Lung (tissue), 12 donors: ENCODE data around the gene HNRNPC. TPM values are rescaled to one million over a fixed set of nuclear protein-coding genes. Genes with fewer than 3 reads are reported as not detected.
A peak's percentile ranks its signal among the peaks of the same experiment; 100 is the strongest.

Experiments used
- ATAC-seq: fragments of 200-7000 bp; cut with Tn5 transposase; one replicate; pipeline ENCODE4 v1.9.1; 2020; ENCODE audit warnings: moderate number of reproducible peaks; ENCODE audit not compliant: insufficient read depth, low FRiP score
- DNase-seq, 3 donors: peaks; one replicate each; pipeline ENCODE4 v3.0.0-alpha.2; 2013 to 2017
- H3K27ac ChIP-seq, 2 donors: one replicate each; pipeline ENCODE4 v1.5.1; 2013; ENCODE audit warnings: mild to moderate bottlenecking in 2 of 2, moderate library complexity in 2 of 2, control low read depth in 1 of 2, inconsistent platforms in 1 of 2, low read depth in 1 of 2, low read length in 1 of 2
- H3K27me3 ChIP-seq, 3 donors: one replicate each; pipeline ENCODE4 v1.5.1; 2013; ENCODE audit warnings: low read length in 2 of 3; ENCODE audit not compliant: control insufficient read depth in 3 of 3, insufficient read depth in 3 of 3
- H3K36me3 ChIP-seq, 4 donors: one replicate each; pipeline ENCODE4 v1.5.1; 2013; ENCODE audit warnings: low read length in 4 of 4, mild to moderate bottlenecking in 1 of 4, moderate library complexity in 1 of 4; ENCODE audit not compliant: control insufficient read depth in 4 of 4, insufficient read depth in 4 of 4
- H3K4me1 ChIP-seq, 5 donors: one replicate each; pipeline ENCODE4 v1.5.1; 2013; ENCODE audit warnings: low read length in 5 of 5, mild to moderate bottlenecking in 2 of 5, moderate library complexity in 1 of 5; ENCODE audit not compliant: control insufficient read depth in 5 of 5, insufficient read depth in 5 of 5
- H3K4me3 ChIP-seq: one replicate; pipeline ENCODE4 v1.5.1; 2013; ENCODE audit warnings: mild to moderate bottlenecking, control low read depth, moderate library complexity
- H3K9ac ChIP-seq, 2 donors: one replicate each; pipeline ENCODE4 v1.5.1; 2013; ENCODE audit warnings: low read length in 2 of 2, control low read depth in 1 of 2; ENCODE audit not compliant: insufficient read depth in 1 of 2
- H3K9me3 ChIP-seq, 4 donors: one replicate each; pipeline ENCODE4 v1.5.1; 2013; ENCODE audit warnings: low read length in 3 of 4, mild to moderate bottlenecking in 1 of 4, moderate library complexity in 1 of 4; ENCODE audit not compliant: control insufficient read depth in 4 of 4, insufficient read depth in 3 of 4
- CTCF ChIP-seq: IDR thresholded peaks from 2 replicates; pipeline ENCODE4 v1.5.1; 2012; ENCODE audit warnings: mild to moderate bottlenecking; ENCODE audit errors: control extremely low read depth, extremely low read depth
- WGBS, 2 donors: extraction: QIAGEN DNeasy Blood & Tissue Kit; methylation state at CpG; one replicate each; pipeline ENCODE4 v1.1.7; 2013; 5-methylcytosine and 5-hydroxymethylcytosine counted together
- polyA plus RNA-seq, 2 donors: library from polyadenylated mRNA; stranded (reverse); fragments of 200-250 nt; gene quantifications; one replicate each; pipeline ENCODE4 v1.2.1, GENCODE V29; 2013
- total RNA-seq, 2 donors: library from RNA; depleted of rRNA in 1 of 2; stranded (reverse); fragments of >200 nt in 1 of 2; gene quantifications; one replicate each; pipeline ENCODE4 v1.2.1, GENCODE V29; 2014 to 2021
- donor health status: control.
- donor health status: control.
- donor health status: Bipolar disorder and iron deficiency.
- donor health status: healthy.
- donor health status: DM: yes; HTN: yes; CAD: no.

HNRNPC gene
- total and polyA plus RNA-seq, 4 donors: 302 to 589 (median 542) TPM

- peaks cover 12 to 43% (median 26%) of the 10 kb centered on the region in 5 donors for H3K4me1 ChIP-seq
- 66 to 74% methylated on average over 1 of the region's 1 CpG for WGBS, 2 donors
- no peak for ATAC-seq
- peaks cover 14 to 59% (median 36%) of the 10 kb centered on the region in 4 donors for H3K36me3 ChIP-seq
- no peak for DNase-seq
- H3K27ac ChIP-seq: no peak overlapping the region
- no peaks in the 10 kb centered on the region for H3K27me3 ChIP-seq
- no peaks in the 10 kb centered on the region for H3K9me3 ChIP-seq
- no peak overlapping the region for H3K4me3 ChIP-seq
- H3K9ac ChIP-seq: peak overlapping the region in 1 of 2 donors; percentile 49
- TF ChIP-seq CTCF: no peak
Observed at GRCh38 chr14:21261824-21262223, 7.4 kb downstream of the HNRNPC start.

- DNase-seq: no peak
- Histone ChIP-seq H3K27me3 (no peaks in the 10 kb centered on the region), H3K27ac (no peak overlapping the region), H3K4me3 (no peak overlapping the region), H3K9ac (peak overlapping the region in 1 of 2 donors; percentile 23), H3K9me3 (no peaks in the 10 kb centered on the region), H3K4me1 (peaks cover 10 to 41% (median 17%) of the 10 kb centered on the region in 5 donors), H3K36me3 (peaks cover 15 to 56% (median 34%) of the 10 kb centered on the region in 4 donors)
- whole genome bisulfite sequencing, 2 donors: 89 to 90% methylated on average over 5 of the region's 5 CpGs
- no peak for ATAC-seq
- TF ChIP-seq CTCF: no peak
Observed at GRCh38 chr14:21258889-21259787, 10.1 kb downstream of the HNRNPC start.

- DNase-seq (no peak), ATAC-seq (no peak)
- 80 to 84% methylated on average over 10 of the region's 10 CpGs for WGBS, 2 donors
- Histone ChIP-seq H3K9ac (peak overlapping the region in 1 of 2 donors; percentile 0), H3K4me3 (no peak overlapping the region), H3K27me3 (no peaks in the 10 kb centered on the region), H3K36me3 (peaks cover 16 to 51% (median 31%) of the 10 kb centered on the region in 4 donors), H3K9me3 (no peaks in the 10 kb centered on the region), H3K27ac (no peak overlapping the region), H3K4me1 (peaks cover 5 to 34% (median 10%) of the 10 kb centered on the region in 5 donors)
- no peak for TF ChIP-seq CTCF
Observed at GRCh38 chr14:21258005-21258888, 11.0 kb downstream of the HNRNPC start.
